CMK (cell line): ENCODE data around the gene COMMD10.

Experiments used
- DNase-seq: peaks from one replicate; pipeline ENCODE4 v3.0.0-alpha.2; 2010; ENCODE audit warnings: low read depth

The COMMD10 gene

GRCh38 chr5:116216246-116216645, 131.4 kb downstream of the COMMD10 start:
- DNase-seq, result no peak

DNA sequence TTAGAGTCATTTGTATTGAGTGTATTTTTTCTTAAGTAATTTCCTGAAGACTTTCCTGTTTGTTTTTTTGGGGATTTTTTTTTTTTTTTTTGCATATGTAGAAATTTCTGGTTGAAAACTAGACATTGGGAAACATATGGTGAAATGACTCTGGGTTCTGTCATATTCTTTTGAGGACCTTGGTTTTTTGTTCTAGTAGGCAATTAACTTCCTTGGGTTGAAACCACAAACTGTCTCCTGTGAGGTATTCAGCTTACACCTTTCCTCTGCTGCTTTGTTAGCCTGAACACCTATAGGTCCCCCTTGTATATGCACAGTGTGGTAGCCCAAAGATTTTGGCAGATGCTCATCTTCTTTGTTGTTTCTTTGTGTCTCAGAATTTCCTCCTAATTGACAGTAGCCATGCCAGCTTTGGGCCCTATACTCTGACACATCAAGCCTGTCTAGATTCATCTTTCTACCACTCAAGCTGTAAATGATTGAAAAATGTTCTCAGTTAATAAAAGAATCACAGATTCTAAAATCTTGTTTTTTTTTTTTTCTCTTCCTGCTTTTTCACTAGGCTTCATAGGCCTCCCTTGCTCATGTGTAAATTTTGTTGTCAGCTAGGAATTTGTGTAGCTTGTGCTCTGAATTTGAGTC, 140.6 kb downstream of the COMMD10 start:
- DNase-seq, result no peak

- DNase-seq, result no peak
Observed at GRCh38 chr5:116229131-116229689, 144.4 kb downstream of the COMMD10 start.

GRCh38 chr5:116231288-116231687, 146.5 kb downstream of the COMMD10 start:
- DNase-seq, result no peak

DNA sequence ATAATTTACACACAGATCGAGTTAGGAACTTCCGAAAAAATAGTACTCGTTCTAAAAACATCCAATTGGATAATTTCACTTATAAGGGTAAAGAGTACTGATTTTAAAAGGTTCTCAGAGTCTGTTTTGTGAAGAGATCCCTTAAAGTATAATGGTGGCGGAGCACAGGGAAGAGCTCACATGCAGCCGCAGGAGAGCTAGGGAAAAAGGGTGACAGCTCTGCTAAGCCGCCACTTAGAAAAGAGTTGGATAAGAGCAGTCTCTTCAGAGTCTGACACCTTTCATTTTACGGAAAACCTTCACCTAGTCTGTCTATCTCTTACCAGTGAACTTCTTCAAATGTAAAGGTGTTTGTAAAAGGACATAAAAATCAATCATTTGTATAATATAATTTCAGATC, 149.9 kb downstream of the COMMD10 start:
- no peak for DNase-seq

DNA sequence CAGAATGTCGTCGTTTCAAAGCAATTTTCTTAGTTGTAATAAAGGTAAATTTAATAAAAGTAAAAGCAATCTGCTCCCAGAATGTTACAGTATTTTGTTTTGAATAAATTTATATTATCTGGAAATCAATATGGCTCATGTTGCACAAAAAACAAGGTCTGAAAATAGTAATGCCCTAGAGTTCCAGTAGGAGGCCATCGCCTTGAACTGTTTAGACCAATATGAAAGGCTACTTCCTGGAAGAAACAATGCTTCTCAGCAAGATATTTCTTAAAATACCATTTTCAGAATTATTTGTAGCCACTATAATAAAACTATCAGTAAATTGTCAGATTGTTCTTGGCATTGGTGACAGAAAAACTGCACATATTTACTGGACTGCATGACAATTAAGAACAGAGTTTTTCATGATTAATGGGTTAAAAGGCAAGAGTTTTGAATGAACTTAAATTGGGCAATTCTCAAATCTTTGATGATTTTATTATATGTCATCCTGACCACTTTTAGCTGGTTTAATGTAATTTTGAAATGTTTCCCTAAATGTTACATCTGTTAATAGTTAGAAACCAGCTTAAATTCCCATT, 153.2 kb downstream of the COMMD10 start:
- no peak for DNase-seq

GRCh38 chr5:116242343-116242742, 157.5 kb downstream of the COMMD10 start:
- DNase-seq, result no peak

GRCh38 chr5:116248432-116248831, 163.6 kb downstream of the COMMD10 start:
- no peak for DNase-seq

DNA sequence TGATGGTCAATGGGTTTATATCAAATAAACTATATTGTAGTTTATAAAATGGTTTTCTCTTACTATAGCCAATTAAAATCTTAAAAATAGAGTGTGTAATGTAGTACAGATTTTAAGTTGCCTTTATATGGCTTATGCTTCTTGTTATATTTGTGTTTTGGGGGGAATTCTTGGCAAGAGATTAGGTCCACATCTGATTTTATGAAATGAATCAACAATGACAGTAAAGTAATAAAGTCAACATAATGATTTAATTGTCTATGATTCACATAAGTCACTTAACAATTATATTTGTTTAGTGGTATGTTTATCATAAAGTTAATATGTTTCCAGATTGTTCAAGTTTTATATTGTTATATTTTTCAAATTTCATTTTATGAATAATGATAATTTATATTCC, 164.8 kb downstream of the COMMD10 start:
- DNase-seq, result no peak

DNA sequence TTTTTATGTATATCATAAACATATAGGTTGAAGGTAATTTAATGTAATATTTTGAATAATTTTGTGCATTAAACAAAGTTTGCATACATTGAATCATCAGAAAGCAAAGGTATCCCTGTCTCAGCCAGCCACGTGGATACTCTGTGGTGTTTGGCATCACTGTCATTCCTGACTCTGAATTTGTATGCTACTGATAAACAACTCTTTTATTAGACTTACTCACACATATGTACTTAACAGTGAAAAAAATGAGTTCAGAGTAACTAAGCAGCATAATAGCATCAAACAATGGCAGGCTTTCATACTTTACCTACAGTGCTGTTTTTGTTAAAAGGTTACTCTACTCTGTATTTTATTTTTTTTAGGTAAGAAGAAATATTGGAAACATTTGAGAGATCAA, 171.9 kb downstream of the COMMD10 start:
- no peak for DNase-seq

GRCh38 chr5:116265471-116265870, 180.6 kb downstream of the COMMD10 start:
- no peak for DNase-seq

DNA sequence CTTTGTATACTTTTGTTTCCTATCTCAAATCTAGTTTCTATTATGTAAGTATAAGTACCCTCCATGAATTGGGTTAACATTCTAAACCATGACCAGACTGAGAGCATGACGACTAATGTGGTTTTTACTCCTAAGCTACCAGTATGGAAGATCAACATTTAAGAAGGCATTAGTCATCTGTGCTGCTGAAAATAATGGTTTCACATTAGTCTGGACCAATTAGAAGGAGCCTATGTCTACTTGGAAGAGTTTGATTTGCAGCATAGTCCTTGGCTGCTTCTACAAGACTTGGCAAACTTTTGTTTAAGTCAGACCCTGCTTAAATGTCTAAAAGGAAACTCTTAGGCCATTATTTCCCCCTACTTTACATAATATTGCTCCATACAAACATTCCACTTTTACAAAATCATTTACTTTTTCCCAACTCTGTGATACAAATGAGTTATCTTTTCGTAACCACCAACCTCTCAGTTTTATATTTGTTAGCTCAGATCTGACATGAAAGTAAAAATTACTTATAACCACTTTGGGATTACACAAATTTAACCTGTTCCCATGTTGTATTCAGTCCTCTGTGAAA, 186.7 kb downstream of the COMMD10 start:
- no peak for DNase-seq

- DNase-seq, result no peak
Observed at GRCh38 chr5:116272281-116272941, 187.6 kb downstream of the COMMD10 start.

- DNase-seq, result no peak
Observed at GRCh38 chr5:116273448-116274242, 188.8 kb downstream of the COMMD10 start.

- DNase-seq, result no peak
Observed at GRCh38 chr5:116274251-116274650, 189.4 kb downstream of the COMMD10 start.

DNA sequence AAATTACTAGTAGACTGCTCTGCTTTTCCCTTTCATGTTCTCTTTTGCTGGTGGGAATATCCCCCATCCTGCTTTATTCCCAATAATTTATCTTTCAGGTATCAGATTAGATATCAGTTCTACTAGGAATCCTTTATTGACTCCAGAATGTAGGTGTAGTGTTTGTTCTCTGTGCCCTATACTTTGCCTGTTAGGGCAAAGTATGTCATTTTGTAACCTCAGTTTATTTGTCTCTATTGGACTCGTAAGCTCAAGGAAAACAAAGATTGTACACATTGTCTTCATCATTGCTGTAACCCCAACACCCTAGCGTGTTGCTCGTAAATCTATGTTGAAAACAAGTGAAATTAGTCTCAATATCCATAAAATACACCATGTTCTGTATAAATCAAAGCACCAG, 190.5 kb downstream of the COMMD10 start:
- DNase-seq, result no peak

GRCh38 chr5:116276952-116277351, 192.1 kb downstream of the COMMD10 start:
- no peak for DNase-seq

DNA sequence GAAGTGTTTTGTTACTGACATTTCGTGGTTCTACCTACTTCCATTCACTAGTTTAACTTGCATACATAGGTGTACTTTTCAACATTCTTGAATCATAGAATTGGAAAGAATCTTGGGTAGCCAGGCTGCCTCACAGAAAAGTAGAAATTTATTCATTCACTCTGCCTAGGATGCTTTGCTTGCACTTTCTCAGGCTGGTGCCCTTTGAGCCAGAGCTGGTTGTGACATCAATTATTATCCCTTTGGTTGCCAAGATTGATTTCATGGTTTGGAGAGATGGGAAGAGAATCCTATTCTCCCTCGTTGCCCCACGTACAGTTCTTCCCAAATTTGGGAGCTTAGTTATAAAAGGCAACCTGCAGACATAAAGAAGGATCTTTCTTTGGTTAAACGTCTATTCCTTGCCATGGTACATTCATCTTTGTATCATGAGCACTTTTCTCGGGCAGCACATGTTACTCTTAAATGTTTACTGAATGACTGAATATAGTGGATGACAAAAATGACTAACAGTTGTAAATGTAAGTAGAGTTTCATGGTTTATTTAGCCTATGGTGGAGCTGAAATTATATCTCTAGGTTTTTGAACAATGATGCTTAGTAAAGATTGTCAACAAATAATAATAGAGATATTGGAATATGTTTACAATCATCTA, 195.5 kb downstream of the COMMD10 start:
- DNase-seq, result no peak

DNA sequence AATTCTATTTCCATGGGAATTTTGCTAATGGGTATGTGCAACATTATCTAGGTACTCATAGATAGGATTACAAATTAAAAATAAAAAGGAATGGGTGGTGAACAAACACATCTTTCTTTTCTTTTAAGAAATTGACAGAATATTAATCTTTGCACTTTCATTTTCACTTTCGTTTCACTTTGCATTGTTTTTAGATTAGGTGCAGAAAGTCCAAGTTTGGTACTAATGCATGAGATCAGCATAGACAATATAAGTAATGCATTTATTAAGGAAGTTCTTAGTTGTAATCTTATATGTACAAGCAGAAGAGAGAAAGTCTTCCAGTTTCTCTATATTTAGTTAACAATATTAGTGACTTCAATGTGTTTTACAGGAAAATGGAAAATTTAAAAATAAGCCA, 196.5 kb downstream of the COMMD10 start:
- no peak for DNase-seq

DNA sequence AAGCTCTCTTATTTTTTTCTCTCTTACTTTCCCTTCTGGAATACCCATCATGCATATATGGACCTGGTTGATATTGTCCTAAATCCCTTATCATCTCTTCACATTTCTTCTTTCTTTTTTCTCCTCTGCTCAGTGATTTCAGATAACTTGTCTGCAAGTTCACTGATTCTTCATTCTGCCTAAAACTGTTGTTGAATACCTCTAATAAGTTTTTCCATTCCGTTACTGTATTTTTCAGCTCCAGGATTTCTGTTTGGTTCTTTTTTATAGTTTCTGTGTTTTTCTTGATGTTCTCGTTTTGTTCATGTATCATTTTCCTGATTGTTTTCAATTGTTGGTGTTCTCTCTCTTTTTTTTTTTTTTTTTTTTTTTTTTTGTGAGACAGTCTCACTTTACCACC, 203.7 kb downstream of the COMMD10 start:
- no peak for DNase-seq

GRCh38 chr5:116289276-116289675, 204.5 kb downstream of the COMMD10 start:
- no peak for DNase-seq

GRCh38 chr5:116291271-116291670, 206.4 kb downstream of the COMMD10 start:
- no peak for DNase-seq
